GM21786 (cell line): Measurements from ENCODE around the gene WDR45B.
"Not testable (repeated sequence)": the region's sequence is repeated elsewhere in the genome, so short reads cannot be mapped to it uniquely, and the experiment has no call there.

Experiments
- ATAC-seq: cut with Tn5 transposase; IDR thresholded peaks from one replicate; pipeline ENCODE4 v1.9.1; 2021; ENCODE audit not compliant: unreplicated experiment

WDR45B gene

DNA sequence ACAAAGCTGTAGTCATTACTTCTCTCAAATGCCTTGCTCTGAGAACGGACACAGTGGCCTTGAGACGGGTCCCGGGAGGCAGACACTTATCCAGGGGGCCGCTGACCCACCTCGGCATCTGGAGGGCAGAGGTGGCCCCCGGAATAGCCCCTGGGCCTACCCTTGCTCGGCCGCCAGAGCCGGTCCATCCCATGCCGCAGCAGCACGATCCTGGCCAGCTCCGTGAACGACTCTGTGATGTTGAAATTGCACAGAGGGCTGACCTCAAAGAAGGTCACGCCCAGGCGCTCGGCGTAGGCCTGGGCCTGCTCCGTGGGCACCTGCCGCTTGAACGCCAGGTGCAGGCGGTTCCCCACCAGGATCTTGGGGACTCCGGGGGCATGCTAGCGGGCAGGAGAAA lies 10.1 kb upstream of the WDR45B start:
- no peak for ATAC-seq

DNA sequence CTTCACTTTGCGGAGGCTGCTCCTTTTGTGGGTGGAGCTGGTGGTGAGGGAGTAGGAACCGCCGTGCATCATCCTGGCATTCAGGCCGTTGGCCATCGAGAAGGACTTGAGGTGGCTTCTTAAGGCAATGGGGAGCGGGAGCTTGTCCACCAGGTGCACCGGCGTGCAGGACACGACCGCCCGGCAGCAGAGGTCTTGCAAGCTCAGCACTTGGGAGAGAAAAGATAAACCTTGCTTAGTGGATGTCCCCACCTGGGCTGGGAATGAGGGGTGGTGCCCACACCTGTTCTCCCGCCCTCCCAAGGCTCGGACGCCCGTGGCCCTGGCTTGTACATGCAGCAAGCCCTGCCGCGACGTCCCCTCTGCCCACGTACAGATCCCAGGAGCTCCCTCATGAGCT lies 9.7 kb upstream of the WDR45B start:
- ATAC-seq = no peak

DNA sequence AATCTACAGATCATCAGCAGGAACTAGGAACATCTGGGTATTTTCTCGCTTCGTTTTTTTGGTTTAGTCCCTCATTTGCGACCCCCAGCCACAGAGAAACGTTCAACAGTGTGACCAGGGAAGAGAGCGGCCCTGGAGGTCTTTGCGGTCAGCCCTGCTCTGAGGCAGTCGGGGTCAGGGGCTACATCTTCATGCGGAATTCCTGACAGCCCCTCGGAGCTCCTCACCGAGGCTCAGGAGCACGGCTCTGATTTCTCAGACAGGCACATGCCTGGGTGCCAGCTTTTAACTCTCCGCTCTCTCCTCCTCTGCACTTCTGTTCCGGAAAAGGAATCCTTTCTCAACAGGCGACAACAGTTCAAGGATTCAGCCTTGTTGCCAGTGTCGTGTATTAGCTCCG lies 8.0 kb upstream of the WDR45B start:
- ATAC-seq = no peak

DNA sequence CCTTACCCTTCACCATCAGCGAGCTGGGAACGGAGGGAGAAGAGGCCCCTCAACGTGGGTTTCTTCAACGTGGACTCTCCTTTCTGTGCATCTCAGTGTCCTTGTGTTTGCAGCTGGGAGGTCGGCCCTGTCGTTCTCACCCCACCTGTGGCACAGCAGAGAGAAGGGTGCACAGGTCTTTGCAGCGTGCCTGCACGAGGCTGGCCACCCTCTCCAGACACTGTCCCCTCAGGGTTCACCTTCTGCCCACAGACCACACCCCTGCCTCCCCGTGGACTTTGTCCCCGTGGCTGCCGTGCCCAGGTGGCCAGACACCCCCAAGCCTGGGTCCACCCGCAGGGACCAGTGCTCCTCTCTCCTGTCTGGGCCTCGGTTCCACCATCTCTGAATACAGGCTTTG lies 7.3 kb upstream of the WDR45B start:
- ATAC-seq = no peak

DNA sequence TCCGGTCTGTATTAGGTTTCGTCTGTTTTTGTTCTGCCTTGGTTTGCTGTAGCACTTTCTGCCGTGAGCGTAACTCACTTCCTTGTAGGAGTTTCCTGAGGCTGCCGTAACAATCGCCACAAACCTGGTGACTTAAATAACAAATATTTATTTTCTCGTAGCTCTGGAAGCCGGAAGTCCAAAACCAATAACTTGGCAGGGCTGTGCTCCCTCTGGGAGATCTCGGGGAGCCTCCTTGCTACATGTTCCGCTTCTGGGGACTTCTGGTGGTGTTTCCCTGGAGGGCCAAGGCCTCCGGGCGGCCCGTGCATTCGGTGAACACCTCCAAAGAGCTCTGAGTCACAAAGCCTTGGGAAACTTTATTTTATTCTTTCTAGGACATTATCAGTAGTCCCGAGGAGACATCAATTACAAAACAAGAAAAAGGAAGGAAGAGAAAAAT lies 6.8 kb upstream of the WDR45B start:
- no peak for ATAC-seq

DNA sequence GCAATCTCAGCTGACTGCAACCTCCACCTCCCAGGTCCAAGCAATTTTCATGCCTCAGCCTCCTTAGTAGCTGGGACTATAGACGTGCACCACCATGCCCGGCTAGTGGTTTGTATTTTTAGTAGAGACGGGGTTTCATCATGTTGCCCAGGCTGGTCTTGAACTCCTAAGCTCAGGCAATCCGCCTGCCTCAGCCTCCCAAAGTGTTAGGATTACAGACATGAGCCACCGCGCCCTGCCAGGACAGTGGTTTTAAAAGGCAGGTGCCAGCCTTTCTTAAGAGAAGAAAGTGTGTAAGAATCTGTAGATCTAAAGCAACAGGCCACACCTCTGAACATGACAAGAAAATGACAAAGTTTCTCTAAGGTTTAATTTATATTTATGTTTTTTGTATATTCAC lies 6.4 kb upstream of the WDR45B start:
- ATAC-seq = not testable (repeated sequence)

DNA sequence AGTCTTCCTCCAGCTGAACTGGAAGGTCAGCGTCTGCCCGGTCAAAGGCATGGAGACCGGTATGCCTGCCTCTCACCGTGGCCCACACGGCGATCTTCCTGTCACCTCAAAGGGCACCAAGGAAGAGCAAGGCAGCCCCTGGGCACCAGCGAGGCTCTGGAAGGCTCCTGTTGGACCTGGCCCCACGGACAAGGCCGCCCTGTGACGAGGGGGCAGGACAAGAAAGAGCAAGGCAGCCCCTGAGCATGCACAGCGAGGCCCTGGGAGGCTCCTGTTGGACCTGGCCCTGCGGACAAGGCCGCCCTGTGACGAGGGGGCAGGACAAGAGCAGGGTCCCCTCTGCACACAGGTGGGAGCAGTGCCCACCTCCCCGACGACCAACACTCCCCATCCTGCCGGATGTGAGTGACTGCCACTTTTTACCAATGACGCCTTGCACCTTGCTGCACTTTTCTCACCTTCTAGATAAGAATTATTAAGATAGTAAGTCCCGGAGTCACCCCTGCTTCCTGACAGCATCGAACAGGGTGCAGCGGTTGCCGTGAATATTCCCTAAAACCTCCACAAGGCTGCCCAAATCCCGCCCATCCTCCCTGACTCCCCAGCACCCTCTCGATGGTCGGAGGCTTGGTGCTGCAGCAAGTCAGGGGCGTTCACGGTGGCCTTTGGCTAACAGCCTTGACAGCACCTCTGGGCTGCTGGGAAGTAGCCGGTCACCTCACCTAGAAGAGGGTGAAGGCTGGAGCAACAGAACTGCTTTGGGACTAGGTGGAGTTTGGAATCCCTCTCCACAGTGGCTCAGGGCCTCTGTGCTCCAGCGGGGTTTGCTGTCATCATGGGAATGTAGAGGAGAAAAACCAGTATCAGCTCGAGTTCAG lies 5.6 kb upstream of the WDR45B start:
- no peak for ATAC-seq

DNA sequence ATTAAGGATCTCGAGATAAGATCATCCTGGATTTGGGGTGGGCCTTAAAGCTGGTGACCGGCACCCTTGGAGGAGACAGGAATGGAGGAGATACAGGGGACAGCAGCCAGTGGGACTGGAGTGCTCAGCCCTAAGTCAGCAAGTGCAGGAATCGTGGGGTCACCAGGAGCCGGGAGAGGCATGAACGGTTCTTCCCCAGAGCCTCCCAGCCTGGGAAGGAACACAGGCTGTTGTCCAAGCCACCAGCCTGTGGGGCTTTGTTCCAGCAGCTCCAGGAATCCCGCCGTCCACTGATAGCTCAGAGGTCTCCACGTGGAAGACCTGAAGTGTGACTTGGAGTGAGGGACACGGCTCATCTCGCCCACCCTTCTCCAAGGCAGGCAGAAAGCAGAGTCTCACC lies 2.5 kb upstream of the WDR45B start:
- no peak for ATAC-seq

DNA sequence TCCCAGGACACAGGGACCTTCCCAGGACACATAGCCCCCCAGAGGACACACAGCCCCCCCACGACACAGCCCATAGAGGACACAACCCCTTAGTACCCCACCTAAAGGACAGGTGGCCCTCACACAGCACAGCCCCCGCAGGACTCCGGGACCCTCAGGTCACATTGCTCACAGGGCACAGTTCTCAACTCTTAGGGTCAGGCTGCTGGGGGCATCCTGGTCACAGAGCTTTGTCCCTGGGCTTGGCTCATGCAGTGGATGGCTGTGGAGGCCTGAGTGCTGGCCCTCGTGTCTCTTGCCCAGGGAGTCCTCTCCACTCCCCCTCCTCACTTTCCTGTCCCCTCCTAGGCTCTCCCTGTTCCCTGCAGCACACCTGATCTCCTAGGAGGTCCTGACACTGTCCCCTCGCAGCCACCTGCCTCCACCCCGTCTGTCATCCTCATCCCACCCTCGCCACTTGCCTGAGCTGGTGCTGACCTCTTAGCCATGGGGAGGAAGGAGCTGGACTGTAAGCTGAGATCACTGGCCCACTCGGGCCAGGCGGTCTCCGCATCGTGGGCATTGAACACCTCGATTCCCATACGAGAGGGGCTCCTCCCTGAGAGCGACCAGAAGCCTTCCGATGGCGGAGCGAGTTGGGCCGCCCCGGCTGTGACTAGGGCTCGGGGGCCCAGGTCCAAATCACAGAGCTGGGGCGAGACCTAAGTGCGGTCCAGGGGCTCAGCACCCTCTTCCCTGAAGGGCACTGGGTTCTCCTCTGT lies 1.4 kb upstream of the WDR45B start:
- no peak for ATAC-seq

DNA sequence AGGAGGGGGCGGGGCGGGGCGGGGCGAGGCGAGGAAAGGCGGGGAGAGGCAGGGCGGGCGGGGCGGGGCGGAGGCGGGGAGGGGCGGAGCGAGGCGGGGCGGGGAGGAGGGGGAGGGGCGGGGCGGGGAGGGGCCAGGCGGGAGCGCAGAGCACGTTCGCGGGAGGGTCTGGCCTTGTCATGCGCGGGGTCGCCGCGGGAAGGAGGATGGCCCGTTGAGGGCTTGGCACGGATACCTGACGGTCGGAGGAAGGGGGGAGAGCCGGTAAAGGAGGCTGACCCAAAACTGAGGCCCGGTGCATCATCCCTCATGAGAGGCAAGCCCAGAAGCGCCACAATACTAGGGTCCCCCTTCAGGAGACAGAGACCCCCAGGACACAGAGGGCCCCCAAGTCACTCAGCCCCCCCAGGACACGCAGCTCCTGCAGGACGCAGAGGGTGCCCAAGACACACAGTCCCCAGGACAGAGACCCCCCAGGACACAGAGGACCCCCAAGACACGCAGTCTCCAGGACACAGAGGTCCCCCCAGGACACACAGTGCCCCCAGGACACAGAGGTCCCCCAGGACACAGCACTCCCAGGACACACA lies 593 bp upstream of the WDR45B start:
- no peak for ATAC-seq

DNA sequence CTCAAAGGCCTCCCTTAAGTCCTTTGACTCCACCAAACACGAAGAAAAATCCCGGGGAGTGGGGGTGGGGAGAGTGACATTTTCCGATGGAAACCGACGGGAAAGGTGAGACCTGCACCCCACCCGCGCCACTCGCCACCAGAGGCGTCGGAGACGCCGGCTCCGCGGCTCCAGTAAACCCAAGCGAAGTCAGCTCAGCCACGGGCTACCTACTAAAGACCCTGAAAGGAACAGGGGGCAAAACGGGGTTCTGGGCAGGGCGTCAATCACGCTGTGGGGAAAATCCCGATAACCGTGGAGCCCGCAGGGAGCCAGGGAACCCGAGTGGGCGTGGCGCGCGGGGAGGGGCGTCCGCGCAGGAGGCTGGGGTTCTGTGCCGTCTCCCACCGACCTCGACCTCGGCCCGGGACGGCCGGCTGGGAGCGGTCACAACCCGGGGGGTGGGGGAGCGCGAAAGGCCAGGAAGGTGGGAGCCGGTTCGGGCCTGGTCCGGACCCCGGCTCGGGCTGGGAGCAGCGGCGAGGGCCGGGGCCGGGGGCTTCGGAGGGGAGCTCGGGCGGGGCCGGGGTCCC lies 565 bp downstream of the WDR45B start:
- peak; percentile 34 for ATAC-seq

DNA sequence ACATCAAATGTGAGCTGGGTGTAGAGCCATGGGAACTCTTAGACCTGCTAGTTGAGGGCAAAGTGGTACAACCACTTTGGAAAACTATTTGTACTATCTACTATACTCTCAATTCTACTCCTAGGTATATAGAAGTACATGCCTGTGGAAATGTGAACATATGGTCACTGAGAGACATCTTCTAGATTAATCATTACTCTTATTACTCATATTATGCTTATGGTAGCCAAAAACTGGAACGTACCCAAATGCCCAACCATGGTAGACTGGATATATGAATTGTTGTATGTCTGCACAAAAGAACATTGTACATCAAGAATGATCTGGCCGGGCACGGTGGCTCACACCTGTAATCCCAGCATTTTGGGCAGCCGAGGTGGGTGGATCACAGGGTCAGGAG lies 2.7 kb downstream of the WDR45B start:
- no peak for ATAC-seq

DNA sequence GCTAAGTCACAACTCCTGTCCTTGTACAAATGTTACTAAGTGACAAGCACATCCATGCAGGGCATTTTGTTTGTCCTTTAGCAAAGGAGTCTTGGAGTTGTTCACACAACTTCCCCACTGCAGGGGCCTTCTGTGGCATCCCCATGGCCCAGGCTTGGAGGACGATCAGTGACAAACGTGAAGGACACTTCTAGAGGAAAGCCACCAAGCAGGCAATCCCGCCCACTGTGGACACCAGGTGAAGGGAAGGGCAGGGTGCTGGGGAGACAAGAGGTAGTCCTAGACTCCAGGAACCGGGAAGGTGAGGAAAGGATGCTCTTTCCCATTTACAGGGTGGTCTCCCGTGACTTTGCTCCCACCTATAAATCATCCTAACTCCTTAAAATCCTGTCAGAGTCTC lies 4.1 kb downstream of the WDR45B start:
- ATAC-seq = no peak

DNA sequence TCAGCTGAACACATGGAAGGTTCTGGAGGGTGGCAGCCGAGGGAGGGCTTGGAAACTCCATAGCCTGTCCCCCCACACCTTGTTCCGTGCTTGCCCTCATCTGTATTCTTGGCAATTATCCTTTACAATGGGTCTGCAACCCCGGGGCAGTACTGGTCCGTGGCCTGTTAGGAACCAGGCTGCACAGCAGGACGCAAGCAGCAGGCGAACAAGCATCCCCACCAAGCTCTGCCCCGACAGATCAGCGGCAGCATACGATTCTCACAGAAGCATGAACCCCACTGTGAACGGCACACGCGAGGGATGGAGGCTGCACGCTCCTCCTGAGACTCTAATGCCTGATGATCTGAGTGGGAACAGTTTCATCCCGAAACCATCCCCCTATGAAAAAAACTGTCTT lies 6.2 kb downstream of the WDR45B start:
- ATAC-seq = no peak

DNA sequence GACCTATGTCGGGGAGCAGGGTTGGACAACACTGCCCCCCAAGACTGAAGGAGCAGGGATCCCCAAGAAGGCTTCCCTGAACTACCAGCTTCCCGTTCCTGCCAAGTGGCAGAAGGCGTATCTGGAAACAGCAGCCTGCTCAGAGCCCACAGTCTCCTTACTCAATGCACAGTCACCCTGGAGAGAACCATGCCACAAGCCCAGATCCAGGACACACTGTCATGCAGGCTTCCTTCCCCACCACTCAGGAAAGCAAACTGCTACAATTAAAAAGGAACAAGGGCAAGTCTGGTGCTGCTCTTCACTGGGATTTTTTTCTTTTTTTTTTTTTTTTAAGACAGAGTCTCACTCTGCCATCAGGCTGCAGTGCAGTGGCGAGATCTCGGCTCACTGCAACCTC lies 8.2 kb downstream of the WDR45B start:
- ATAC-seq = no peak

DNA sequence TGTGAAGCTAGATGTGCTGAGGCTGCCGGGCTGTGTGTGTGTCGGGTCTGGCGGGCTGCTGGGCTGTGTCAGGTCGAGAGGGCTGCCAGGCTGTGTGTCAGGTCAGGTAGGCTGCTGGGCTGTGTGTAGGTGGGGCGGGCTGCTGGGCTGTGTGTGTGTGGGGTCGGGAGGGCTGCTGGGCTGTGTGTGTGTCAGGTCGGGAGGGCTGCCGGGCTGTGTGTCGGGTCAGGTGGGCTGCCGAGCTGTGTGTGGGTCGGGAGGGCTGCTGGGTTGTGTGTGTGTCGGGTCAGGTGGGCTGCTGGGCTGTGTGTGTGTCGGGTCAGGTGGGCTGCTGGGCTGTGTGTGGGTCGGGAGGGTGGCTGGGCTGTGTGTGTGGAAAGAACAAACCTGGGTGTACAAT lies 8.6 kb downstream of the WDR45B start:
- no peak for ATAC-seq

DNA sequence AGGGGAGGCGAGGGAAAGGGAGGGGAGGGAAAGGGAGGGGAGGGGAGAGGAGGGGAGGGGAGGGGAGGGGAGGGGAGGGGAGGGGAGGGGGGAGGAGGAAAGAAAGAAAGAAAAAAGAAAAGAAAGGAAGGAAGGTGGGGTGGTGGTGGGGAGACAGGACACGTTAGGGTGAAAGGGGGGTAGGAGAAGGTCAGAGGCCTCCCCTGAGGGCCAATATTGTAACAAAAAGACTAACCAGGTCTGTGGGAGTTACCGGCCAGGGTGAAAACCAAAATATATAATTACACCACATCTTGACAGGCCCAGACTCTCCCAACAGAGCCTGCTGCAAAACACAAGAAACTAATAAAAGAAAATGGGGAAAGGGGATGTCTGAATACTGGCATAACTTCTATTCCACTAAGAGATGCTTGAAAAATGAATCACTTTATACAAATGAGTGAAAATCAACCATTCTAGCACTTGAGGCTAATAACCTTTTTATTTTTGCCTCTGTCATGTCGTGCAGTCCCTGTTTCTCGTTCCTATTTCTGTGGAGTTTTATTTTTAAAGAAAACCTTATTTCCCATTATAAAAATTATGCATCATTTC lies 10.0 kb downstream of the WDR45B start:
- no peak for ATAC-seq

DNA sequence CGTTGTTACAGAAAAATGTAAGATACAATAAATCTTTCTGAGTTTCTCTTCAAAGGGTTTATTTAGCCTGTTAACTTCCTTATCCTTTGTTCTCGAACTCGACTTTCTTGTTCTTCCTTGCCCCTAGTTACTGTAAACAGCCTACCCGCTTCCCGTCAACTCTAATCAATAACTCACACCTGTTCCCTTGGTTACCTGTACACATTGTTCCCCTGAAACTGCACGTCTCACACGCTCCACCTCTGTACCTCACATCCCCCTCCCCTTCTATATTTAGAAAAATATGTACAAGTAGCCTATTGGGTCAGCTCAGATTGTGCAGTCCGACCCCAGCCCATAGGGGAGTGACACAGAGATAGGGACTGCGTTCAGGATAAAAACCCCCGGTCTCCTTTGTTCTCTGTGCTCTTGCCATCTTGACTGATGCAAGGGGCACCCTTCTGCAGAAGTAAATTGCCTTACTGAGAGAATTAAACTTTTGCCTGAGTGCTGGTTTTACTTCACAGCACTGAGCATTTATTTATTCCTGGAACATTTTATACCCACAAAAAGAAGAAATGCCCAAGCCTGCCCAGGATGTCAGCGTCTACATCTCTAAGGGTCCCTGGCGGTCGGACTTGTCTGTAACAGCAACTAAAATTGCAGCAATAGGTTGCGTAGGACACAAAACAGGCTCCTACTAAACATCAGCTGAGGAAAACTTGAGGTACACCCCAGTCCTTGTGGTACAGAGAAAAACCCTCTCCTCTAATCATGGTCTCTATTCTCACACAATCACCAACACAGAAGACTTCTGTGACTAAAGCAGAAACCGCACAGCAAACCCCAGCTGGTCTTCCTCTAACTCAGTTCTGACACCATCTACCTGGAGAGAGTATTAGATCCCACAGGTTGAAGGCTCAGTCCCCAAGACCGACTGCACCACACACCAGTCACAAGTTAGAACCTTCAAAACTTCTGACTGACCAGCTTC lies 11.3 kb downstream of the WDR45B start:
- ATAC-seq = no peak

DNA sequence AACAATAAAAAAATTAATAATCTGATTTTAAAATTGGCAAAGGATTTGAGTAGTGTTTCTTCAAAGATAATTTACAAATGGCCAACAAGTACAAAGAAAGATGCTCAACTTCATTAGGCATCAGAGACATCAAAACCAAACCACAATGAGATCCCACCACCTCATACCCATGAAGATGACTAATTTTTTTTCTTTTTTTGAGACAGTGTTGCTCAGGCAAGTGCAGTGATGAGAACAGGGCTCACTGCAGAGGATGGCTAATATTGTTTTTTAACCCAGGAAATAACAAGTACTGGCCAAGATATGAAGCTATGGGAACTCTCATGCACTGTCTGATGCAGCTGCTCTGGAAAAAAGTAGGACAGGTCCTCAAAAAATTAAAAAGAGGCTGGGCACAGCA lies 14.9 kb downstream of the WDR45B start:
- no peak for ATAC-seq

DNA sequence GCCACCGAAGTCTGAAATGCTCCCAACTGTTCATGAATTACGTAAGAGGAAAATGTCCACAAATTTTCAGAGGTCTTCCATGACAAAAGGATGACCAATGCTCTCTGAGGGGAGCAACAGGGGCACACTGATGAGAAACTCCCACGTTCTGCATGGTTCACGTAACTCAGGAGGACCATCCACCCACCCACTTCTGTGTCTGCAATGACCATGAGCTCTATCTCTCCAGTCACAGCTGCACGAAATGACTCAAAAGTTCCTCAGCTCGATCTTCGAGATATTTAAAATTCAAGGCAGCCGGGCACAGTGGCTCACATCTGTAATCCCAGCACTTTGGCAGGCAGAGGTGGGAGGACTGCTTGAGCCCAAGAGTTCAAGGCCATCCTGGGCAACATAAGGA lies 15.8 kb downstream of the WDR45B start:
- no peak for ATAC-seq
